Measurements from ENCODE around the gene ATXN7L3B. TPM values are rescaled to one million over a fixed set of nuclear protein-coding genes. Genes with fewer than 3 reads are reported as not detected.

The ATXN7L3B gene
- polyA plus RNA-seq, 3 donors: 7.6 to 20.2 (median 17.1) TPM

DNA sequence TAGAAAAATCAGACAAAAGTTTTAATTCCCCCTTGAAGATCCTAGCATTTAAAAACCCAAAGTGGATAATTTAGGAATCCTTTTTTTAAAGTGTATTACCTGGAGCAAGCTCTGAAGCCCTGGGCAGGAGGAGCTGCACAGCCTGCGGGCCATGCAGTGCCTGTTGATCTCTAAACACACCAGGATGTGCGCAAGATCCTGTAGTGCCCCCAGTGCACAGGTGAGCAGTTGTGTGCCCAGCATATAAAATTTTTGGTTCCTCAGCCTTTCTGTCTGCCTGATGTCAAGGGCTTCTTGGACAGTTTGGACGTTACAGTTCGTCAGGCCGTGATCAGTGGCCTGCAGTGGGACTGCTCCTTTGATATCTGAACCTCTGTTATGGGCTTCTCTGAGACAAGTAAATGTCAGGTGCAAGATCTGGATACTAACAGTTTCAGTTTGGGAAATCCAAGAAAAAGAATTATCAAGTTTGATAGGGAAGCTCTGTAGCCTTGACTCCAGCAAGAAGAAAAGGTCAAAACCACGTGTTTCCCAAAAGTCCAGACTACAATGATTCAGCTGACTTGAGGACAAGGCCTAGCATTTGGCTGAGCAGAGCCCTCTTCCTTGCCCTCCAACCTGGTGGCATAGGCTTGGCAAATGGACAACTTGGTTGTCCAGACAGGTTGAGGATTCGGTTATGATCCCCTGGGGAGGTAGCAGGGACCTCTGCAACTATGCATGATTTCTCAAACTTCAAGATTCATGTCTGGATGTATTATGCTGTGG is 1.0 kb downstream of the ATXN7L3B start:
- WGBS (ENCODE audit: insufficient coverage): 12% methylated on average over 6 of the region's 7 CpGs
- Histone ChIP-seq H3K9ac (ENCODE audit: insufficient read depth, low read length, poor library complexity, severe bottlenecking) (peak overlapping the region; percentile 95), H3K4me1 (ENCODE audit: control insufficient read depth in 1 of 2, insufficient read depth in 2 of 2, low read length in 2 of 2) (peaks cover 34 to 40% of the 10 kb centered on the region in 2 donors), H2AFZ (ENCODE audit: insufficient read depth, low read depth, low read length, poor library complexity, severe bottlenecking) (peak overlapping the region; percentile 90), H3K27ac (ENCODE audit: low read depth in 1 of 2, low read length in 2 of 2) (peak overlapping the region; percentile 93 to 99), H3K9me3 (replicated peaks in 1 of 2; ENCODE audit: control insufficient read depth in 1 of 2, insufficient read depth in 1 of 2, low read length in 2 of 2) (peaks cover 0 to 3% of the 10 kb centered on the region in 2 donors), H3K4me2 (replicated peaks; ENCODE audit: extremely low read depth, low read length, poor library complexity, severe bottlenecking) (peak overlapping the region; percentile 79), H3K27me3 (ENCODE audit: control insufficient read depth in 2 of 2, insufficient read depth in 2 of 2, low read length in 2 of 2) (no peaks in the 10 kb centered on the region), H4K20me1 (ENCODE audit: insufficient read depth, low read length) (peaks cover 36% of the 10 kb centered on the region), H3K36me3 (replicated peaks in 1 of 2; ENCODE audit: control insufficient read depth in 1 of 2, insufficient read depth in 2 of 2, low read length in 2 of 2) (peaks cover 0 to 8% of the 10 kb centered on the region in 2 donors), H3K4me3 (replicated peaks in 1 of 3; ENCODE audit: low read depth in 2 of 3, low read length in 3 of 3) (peak overlapping the region; percentile 79 to 94 (median 87)), H3K79me2 (ENCODE audit: insufficient read depth, low read length) (peaks cover 53% of the 10 kb centered on the region)
- Mint-ChIP-seq H3K4me1 (peaks cover 50% of the 10 kb centered on the region), H3K27me3 (ENCODE audit: low read depth in 3 of 3) (no peaks in the 10 kb centered on the region), H3K9me3 (peaks cover 0 to 6% (median 2%) of the 10 kb centered on the region in 7 donors), H3K4me3 (peak overlapping the region; percentile 90 to 97), H3K27ac (peak overlapping the region; percentile 98 to 99 (median 98)), H3K36me3 (peaks cover 19 to 25% of the 10 kb centered on the region in 2 donors)
- TF ChIP-seq, protein P1, sequence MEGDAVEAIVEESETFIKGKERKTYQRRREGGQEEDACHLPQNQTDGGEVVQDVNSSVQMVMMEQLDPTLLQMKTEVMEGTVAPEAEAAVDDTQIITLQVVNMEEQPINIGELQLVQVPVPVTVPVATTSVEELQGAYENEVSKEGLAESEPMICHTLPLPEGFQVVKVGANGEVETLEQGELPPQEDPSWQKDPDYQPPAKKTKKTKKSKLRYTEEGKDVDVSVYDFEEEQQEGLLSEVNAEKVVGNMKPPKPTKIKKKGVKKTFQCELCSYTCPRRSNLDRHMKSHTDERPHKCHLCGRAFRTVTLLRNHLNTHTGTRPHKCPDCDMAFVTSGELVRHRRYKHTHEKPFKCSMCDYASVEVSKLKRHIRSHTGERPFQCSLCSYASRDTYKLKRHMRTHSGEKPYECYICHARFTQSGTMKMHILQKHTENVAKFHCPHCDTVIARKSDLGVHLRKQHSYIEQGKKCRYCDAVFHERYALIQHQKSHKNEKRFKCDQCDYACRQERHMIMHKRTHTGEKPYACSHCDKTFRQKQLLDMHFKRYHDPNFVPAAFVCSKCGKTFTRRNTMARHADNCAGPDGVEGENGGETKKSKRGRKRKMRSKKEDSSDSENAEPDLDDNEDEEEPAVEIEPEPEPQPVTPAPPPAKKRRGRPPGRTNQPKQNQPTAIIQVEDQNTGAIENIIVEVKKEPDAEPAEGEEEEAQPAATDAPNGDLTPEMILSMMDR (IDR thresholded peaks at IDR 0.05): no peak
- intact Hi-C loops (cut with micrococcal nuclease): no loop called here
- DNase-seq: peak; percentile 9 to 51 (median 33)

DNA sequence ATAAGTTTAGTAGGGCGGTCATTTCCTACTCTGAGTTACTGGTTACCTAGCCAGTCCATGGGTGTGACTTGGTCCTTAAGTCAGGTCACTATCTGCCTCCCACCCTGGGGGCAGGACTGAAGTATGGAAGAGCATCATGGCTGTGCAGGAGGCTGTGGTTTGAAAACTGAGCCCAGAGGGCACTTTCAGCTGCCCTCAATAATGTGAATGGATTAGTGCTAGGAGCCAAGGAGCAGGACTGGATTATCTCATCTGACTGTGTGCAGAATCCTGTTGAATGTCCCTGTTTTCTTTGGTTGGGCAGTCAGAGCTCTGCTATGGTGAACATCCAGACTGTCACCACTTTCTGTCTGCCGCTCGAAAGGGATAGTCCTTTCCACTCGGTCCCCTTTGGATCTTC is 1.6 kb downstream of the ATXN7L3B start:
- H3K36me3 Mint-ChIP-seq: peaks cover 19 to 25% of the 10 kb centered on the region in 2 donors
- no CpG with 5 or more reads among the region's 4 CpGs for WGBS (ENCODE audit: insufficient coverage)

More for the DNA sequence above, 1.6 kb downstream of the ATXN7L3B start:
- Histone ChIP-seq H3K27me3 (ENCODE audit: control insufficient read depth in 2 of 2, insufficient read depth in 2 of 2, low read length in 2 of 2) (no peaks in the 10 kb centered on the region), H3K9me3 (replicated peaks in 1 of 2; ENCODE audit: control insufficient read depth in 1 of 2, insufficient read depth in 1 of 2, low read length in 2 of 2) (peaks cover 0 to 3% of the 10 kb centered on the region in 2 donors), H3K79me2 (ENCODE audit: insufficient read depth, low read length) (peaks cover 54% of the 10 kb centered on the region), H3K9ac (ENCODE audit: insufficient read depth, low read length, poor library complexity, severe bottlenecking) (peak overlapping the region; percentile 95), H2AFZ (ENCODE audit: insufficient read depth, low read depth, low read length, poor library complexity, severe bottlenecking) (no peak overlapping the region), H3K27ac (ENCODE audit: low read depth in 1 of 2, low read length in 2 of 2) (peak overlapping the region in 1 of 2 donors; percentile 99), H3K36me3 (replicated peaks in 1 of 2; ENCODE audit: control insufficient read depth in 1 of 2, insufficient read depth in 2 of 2, low read length in 2 of 2) (peaks cover 0 to 8% of the 10 kb centered on the region in 2 donors), H3K4me3 (replicated peaks in 1 of 3; ENCODE audit: low read depth in 2 of 3, low read length in 3 of 3) (peak overlapping the region in 2 of 3 experiments; percentile 11 to 87), H4K20me1 (ENCODE audit: insufficient read depth, low read length) (peaks cover 36% of the 10 kb centered on the region), H3K4me2 (replicated peaks; ENCODE audit: extremely low read depth, low read length, poor library complexity, severe bottlenecking) (peak overlapping the region; percentile 79), H3K4me1 (ENCODE audit: control insufficient read depth in 1 of 2, insufficient read depth in 2 of 2, low read length in 2 of 2) (peaks cover 34 to 40% of the 10 kb centered on the region in 2 donors)
- Mint-ChIP-seq H3K4me1 (peaks cover 50% of the 10 kb centered on the region), H3K9me3 (peaks cover 0 to 6% (median 2%) of the 10 kb centered on the region in 7 donors), H3K27me3 (ENCODE audit: low read depth in 3 of 3) (no peaks in the 10 kb centered on the region), H3K27ac (peak overlapping the region; percentile 19 to 99 (median 98)), H3K4me3 (peak overlapping the region; percentile 90 to 97)
- TF ChIP-seq, protein P1 (IDR thresholded peaks at IDR 0.05): no peak
- DNase-seq: no peak
- intact Hi-C loops (cut with micrococcal nuclease): no loop called here
